HG02840 (cell line): ENCODE results near the gene DNAAF5.

Source experiments
- ATAC-seq: cut with Tn5 transposase; IDR thresholded peaks from one replicate; pipeline ENCODE4 v1.9.1; 2021; ENCODE audit warnings: mild to moderate bottlenecking, moderate library complexity, moderate number of reproducible peaks; ENCODE audit not compliant: unreplicated experiment, low FRiP score

Gene DNAAF5

DNA sequence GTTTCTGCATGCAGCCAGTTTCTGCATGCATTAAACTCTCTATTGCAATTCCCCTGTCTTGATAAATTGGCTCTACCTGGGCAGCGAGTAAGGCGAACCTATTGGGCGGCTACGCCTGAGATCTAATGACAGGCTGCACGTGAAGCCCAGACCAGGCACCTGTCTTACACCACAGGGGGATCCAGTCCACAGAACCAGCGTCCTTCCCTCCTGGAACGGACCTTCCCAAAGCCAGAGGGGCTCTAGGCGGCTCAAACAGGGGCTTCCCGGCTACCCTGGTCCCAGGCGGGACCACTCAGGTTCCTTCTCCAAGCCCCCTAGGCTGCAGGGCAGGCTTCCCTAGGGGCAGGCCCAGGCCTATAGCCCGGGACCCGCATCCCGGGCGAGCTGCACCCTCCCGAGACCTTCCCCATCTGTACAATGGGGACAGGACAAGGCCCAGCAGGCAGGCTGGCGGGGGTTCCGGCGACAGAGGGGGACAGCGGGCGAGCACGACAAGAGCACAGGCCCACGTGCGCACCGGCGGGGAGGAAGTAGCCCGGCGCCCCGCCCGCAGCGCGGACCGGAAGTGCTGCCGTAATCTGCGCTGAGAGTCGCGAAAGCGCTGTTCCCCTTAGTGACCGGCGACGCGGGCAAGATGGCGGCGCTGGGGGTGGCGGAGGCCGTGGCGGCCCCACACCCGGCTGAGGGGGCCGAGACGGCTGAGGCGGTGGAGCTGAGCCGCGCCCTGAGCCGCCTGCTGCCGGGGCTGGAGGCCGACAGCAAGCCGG is at the start of gene DNAAF5:
Gene DNAAF5, plus strand, starts transcription at position 616 of the 770 bp plus-strand sequence. Its CDS starts 22 bp downstream, at position 638.
- peak; percentile 87 for ATAC-seq

- no peak for ATAC-seq
Observed at GRCh38 chr7:676972-677385, 49.5 kb upstream of the DNAAF5 start.

DNA sequence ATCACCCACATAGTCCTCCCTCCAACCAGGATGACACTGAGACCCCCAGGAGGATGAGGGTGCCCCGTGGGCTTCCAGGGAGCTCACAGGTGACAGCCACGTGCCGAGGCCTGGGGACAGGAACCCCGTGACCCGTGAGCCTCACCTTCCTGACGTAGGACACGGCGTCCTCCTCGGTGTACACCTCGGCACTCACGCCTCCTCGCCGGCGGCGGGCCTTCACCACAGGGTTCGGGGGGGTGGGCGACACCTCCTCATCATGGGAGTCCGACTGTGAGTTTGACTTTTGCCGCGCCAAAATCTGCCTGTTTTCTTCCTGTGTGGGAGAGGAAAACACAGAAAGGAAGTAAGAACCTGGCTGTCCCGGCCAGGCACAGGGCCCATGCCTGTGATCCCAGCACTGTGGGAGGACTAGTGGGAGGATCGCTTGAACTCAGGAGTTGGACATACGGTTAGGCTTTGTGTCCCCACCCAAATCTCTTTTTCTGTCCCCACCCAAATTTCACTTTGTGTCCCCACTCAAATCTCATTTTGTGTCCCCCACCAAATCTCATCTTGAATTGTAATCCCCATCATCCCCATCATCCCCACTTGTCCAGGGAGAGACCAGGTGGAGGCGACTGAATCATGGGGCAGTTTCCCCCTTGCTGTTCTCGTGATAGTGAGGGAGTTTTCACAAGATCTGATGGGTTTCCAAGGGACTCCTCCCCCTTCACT is 45.9 kb upstream of the DNAAF5 start:
- ATAC-seq, result no peak

- ATAC-seq, result no peak
Observed at GRCh38 chr7:681551-682307, 44.8 kb upstream of the DNAAF5 start.

DNA sequence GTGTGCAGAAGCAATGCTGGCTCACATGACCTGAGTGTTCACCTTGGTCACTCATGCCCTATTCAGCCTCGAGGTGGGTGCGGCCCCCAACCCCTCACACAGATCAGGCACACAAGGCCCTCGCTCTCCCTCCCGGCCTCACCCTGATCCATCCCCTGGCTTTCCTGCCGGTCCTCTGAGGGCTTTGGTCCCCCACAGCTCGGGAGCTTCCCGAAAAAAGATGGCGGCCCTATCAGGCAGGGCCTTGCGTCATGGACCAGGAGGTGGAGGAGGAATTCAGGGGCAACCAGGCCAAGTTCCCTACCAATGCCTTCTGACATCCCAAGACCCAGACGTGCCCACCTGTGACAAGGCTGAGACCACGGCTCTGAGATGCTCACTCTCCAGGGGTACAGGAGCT is 43.7 kb upstream of the DNAAF5 start:
- no peak for ATAC-seq

- ATAC-seq, result no peak
Observed at GRCh38 chr7:683526-684205, 42.8 kb upstream of the DNAAF5 start.

- no peak for ATAC-seq
Observed at GRCh38 chr7:684416-684815, 42.1 kb upstream of the DNAAF5 start.

GRCh38 chr7:685540-685939 is 41.0 kb upstream of the DNAAF5 start:
- ATAC-seq, result no peak

- no peak for ATAC-seq
Observed at GRCh38 chr7:690478-691360, 35.8 kb upstream of the DNAAF5 start.

DNA sequence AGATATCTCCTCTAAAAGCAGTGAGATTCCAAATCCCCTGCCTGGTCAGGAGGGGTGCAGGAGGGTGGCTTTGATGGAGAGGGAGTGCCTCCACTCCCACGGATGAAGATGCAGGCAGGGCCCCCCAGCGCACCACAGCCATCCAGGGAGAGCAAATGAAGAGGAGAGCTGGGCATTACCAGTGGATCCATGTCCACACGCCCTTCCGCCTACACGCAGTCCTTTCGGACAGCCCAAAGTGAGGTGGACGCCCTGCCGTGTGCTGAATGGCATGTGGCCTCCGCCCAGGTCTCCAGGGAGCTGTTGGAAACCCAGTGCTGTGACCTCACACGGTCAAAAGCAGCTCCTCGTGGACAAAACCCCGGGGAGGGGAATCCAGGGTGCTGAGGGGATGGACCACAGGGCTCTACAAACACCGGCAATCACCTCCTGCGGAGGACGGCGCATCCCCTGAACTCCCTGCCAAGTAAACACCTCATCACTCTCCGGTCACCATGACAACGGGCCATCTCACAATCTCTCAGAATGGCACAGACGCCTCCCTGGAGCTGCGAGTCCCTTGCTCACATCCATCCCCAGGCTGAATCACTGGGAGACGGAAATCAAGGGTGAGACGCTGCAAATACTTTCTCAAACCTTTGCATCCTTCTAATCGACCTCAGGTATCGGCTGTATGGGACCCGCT is 35.0 kb upstream of the DNAAF5 start:
- no peak for ATAC-seq

- ATAC-seq, result no peak
Observed at GRCh38 chr7:693280-693679, 33.2 kb upstream of the DNAAF5 start.

DNA sequence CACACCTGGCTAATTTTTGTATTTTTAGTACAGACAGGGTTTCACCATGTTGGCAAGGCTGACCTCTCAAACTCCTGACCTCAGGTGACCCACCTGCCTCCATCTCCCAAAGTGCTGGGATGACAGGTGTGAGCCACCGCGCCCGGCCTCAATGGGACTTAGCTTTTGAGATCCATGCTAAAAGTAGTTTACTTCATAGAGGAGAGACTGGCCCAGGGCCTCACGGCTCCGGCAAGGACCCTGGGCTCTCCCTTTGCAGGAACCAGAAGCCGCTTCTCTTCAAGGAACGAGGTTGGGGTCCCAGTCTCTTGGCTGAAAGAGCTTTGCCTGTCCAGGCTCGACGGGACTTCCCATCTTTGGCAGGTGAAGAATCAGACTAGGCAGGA is 30.1 kb upstream of the DNAAF5 start:
- ATAC-seq, result no peak

DNA sequence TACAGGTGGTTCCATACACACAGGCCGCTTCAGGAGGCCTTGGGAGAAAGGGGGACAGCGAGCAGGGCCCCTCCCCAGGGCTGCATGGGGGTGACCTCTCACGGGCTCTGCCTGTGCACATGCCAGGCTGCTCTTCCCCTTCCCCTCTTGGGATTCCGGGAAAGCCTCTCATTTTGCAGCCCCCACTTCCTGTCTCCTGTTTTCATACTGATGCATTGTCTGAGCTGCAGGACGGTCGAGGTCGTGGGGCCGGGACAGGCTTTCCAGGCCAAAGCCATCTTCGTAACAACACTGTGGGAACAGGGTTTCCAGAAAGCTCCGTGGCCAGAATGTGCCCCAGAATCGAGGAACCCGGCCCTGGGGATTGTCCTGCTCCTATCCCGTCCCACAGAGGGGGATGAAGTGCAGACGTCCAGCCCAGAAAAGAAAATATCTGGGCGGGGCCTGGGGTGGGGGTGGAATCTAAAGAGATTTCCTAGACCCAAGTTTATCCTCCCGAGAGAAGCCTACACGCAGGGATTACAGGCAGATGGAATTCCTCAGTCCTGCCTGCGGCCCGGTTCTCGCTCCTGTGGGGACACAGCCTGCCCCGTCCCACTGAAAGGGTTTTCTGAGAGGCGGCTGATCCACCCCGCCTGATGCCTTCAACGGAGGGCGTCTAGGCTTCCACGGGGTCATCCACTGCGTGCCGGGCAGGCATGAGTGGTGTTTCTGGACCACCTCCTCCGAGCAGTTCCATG is 29.5 kb upstream of the DNAAF5 start:
- no peak for ATAC-seq

DNA sequence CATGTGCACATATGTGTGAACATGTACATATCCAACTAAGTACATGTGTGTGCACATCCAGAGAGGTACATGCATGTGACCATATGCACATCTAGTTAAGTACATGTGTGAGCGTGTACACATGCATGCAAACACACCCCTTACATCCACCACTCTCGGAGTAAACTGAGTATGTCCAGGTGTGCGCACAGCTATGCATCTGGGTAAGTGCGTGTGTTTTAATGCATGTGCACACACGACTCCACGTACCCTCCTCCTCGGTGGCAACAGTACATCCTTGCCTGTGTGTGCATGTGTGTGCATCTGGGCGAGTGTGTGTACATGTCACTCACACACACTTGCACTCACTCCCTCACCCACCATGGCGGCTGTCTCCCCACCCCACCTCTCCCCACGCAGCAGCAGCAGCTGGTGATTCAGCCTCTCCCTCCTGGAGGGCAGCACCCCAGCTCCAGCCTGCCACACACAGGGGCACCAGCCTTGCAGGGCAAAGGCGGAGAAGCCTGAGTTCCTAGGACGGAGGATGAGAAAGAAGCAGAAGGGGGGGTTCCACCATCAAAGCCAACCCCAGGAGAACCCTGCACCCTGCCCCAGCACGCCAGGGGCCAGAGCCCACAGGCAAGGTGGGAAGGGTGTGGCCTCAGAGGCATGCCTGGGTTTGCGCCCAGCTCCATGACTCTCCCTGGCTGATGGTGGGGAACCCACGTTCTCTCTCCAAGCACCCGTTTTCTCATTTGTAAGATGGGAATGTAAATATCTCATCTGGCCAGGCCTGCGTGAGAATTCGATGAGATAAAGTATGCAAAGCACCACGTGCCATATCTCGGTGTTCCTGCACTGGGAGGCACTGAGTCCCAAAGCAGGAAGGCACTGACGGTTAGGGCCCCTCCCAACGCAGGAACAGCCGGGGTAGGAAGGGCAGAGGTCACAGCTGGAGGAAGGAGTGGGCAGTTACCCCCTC is 27.7 kb upstream of the DNAAF5 start:
- no peak for ATAC-seq

DNA sequence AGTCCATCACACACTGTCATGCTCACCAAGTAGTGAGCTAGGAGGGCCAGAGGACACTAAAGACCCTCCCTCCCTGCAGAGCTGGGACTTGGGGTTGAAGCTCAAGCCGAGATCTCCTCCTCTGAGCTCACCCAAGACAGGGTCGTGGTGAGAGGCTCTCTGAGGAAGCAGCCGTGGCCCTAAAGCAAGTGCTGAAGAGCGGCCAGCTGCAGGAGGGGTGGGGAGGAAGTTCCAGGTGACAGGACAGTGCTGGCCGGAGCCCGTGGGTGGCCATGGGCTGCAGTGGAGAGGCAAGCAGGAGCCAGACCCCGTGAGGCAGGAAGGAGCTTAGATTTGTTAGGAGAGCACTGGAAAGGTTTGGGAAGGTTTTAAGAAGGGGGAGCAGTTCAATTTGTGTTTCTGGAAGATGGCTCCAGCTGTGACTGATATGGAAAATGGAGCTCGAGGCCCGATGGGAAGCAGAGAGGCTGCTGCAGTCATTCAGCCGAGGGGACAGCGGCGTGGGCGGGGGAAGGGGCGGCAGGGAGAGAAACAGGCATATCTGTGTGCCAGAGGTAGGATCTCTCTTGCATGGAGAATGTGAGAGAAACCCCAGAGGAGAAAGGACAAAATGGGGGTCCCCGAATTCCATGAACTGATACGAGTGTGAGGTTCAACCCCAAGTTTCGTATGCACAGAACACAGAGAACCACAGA is 26.9 kb upstream of the DNAAF5 start:
- no peak for ATAC-seq

DNA sequence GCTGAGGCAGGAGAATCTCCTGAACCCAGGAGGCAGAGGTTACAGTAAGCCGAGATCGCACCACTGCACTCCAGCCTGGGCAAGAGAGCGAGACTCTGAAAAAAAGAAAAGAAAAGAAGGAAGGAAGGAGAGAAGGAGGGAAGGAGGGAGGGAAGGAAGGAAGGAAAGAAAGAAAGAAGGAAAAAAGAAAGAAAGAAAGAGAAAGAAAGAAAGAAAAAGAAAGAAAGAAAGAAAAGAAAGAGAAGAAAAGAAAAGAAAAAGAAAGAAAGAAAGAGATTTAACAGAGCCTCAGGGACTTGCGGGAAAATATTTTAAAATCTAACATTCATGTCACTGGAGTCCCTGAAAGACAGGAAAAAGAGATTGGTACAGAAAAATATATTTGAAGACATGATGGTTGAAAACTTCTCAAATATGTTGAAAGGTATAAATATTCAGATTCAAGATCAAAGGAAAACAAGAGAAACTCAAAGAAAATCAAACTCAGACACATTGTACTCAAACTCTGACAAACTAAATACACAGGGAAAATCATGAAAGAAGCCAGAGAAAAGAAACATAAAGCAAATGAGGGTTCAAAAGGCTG is 25.3 kb upstream of the DNAAF5 start:
- ATAC-seq, result no peak
